ENCODE measurements around the gene MBD2. TPM values are rescaled to one million over a fixed set of nuclear protein-coding genes. Genes with fewer than 3 reads are reported as not detected.
"Not testable (repeated sequence)": the region's sequence is repeated elsewhere in the genome, so short reads cannot be mapped to it uniquely, and the experiment has no call there.

MBD2 gene
- total RNA-seq, 1 donor from 2014 or later = 111 TPM

GRCh38 chr18:54261894-54262293, 37.4 kb upstream of the MBD2 start:
- Histone ChIP-seq H3K9me3 (no peaks in the 10 kb centered on the region), H3K36me3 (no peaks in the 10 kb centered on the region), H3K27me3 (no peaks in the 10 kb centered on the region), H3K4me1 (no peaks in the 10 kb centered on the region), H3K4me3 (no peak overlapping the region), H3K27ac (no peak overlapping the region)
- intact Hi-C loops (cut with DNase I) = loop anchor here (10.0 kb wide), 1 partner anchor 117 kb away; no protein-coding TSS in a partner anchor
- DNase-seq (ENCODE audit: low spot score in 2 of 2) = no peak
- TF ChIP-seq, protein P1, sequence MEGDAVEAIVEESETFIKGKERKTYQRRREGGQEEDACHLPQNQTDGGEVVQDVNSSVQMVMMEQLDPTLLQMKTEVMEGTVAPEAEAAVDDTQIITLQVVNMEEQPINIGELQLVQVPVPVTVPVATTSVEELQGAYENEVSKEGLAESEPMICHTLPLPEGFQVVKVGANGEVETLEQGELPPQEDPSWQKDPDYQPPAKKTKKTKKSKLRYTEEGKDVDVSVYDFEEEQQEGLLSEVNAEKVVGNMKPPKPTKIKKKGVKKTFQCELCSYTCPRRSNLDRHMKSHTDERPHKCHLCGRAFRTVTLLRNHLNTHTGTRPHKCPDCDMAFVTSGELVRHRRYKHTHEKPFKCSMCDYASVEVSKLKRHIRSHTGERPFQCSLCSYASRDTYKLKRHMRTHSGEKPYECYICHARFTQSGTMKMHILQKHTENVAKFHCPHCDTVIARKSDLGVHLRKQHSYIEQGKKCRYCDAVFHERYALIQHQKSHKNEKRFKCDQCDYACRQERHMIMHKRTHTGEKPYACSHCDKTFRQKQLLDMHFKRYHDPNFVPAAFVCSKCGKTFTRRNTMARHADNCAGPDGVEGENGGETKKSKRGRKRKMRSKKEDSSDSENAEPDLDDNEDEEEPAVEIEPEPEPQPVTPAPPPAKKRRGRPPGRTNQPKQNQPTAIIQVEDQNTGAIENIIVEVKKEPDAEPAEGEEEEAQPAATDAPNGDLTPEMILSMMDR (IDR thresholded peaks at IDR 0.05) = no peak

DNA sequence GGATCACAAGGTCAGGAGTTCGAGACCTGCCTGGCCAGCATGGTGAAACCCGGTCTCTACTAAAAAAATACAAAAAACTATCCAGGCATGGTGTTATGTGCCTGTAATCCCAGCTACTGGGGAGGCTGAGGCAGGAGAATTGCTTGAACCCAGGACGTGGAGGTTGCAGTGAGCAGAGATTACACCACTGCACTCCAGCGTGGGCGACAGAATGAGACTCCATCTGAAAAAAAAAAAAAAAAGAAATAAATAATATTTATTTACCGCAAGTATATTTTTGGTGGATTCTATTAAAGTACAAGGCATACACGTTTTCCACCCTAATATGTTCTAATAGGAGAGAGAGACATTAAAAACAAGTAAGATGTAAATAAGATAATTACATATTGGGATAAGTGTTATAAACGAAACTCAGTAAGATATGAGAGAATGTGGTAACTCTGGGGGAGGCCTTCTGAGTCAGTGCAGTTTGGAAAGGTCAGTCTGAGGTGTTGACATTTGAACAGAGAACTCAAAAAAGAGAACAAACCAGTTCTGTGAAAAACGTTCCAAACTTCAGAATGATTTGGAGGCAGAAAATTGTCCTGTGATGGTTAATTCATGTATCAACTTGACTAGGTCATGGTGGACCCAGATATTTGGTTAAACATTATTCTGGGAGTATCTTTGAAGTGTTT, 36.1 kb upstream of the MBD2 start:
- no peaks in the 10 kb centered on the region for H3K36me3 ChIP-seq
- intact Hi-C loops (cut with DNase I) = loop anchor here (10.0 kb wide), 1 partner anchor 116 kb away; no protein-coding TSS in a partner anchor
- no peaks in the 10 kb centered on the region for H3K27me3 ChIP-seq
- no peaks in the 10 kb centered on the region for H3K9me3 ChIP-seq
- H3K4me1 ChIP-seq = peaks cover 0 to 6% of the 10 kb centered on the region in 2 donors
- TF ChIP-seq, protein P1 (IDR thresholded peaks at IDR 0.05) = no peak
- no peak overlapping the region for H3K27ac ChIP-seq
- no peak overlapping the region for H3K4me3 ChIP-seq
- no peak for DNase-seq (ENCODE audit: low spot score in 2 of 2)

DNA sequence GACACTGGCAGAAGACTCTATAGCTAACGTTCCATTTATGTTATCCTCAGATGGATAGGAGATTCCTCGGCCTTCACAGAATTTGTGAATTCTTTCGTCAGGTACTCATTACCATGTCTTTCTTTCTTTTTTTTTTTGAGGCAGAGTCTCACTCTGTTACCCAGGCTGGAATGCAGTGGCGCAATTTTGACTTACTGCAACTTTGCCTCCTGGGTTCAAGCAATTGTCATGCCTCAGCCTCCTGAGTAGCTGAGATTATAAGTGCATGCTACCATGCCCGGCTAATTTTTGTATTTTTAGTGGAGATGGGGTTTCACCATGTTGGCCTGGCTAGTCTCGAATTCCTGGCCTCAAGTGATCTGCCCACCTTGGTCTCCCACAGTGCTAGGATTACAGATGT, 33.3 kb upstream of the MBD2 start:
- H3K9me3 ChIP-seq; intact Hi-C loops (cut with DNase I); H3K27ac ChIP-seq; H3K4me3 ChIP-seq; H3K4me1 ChIP-seq; H3K36me3 ChIP-seq; H3K27me3 ChIP-seq; DNase-seq (ENCODE audit: low spot score in 2 of 2): not testable (repeated sequence)

GRCh38 chr18:54257015-54257414, 32.5 kb upstream of the MBD2 start:
- H3K27ac ChIP-seq = peak overlapping the region in 1 of 2 donors; percentile 8
- no peak for DNase-seq (ENCODE audit: low spot score in 2 of 2)
- H3K36me3 ChIP-seq = no peaks in the 10 kb centered on the region
- no peaks in the 10 kb centered on the region for H3K27me3 ChIP-seq
- H3K4me3 ChIP-seq = no peak overlapping the region
- TF ChIP-seq, protein P1 (IDR thresholded peaks at IDR 0.05) = no peak
- H3K9me3 ChIP-seq = no peaks in the 10 kb centered on the region
- intact Hi-C loops (cut with DNase I) = no loop called here
- peaks cover 0 to 8% of the 10 kb centered on the region in 2 donors for H3K4me1 ChIP-seq

GRCh38 chr18:54255141-54255540, 30.7 kb upstream of the MBD2 start:
- H3K27ac ChIP-seq = no peak overlapping the region
- H3K4me1 ChIP-seq = peaks cover 0 to 19% of the 10 kb centered on the region in 2 donors
- TF ChIP-seq, protein P1 (IDR thresholded peaks at IDR 0.05) = no peak
- H3K4me3 ChIP-seq = no peak overlapping the region
- intact Hi-C loops (cut with DNase I) = no loop called here
- no peaks in the 10 kb centered on the region for H3K27me3 ChIP-seq
- DNase-seq (ENCODE audit: low spot score in 2 of 2) = no peak
- no peaks in the 10 kb centered on the region for H3K9me3 ChIP-seq
- H3K36me3 ChIP-seq = no peaks in the 10 kb centered on the region

DNA sequence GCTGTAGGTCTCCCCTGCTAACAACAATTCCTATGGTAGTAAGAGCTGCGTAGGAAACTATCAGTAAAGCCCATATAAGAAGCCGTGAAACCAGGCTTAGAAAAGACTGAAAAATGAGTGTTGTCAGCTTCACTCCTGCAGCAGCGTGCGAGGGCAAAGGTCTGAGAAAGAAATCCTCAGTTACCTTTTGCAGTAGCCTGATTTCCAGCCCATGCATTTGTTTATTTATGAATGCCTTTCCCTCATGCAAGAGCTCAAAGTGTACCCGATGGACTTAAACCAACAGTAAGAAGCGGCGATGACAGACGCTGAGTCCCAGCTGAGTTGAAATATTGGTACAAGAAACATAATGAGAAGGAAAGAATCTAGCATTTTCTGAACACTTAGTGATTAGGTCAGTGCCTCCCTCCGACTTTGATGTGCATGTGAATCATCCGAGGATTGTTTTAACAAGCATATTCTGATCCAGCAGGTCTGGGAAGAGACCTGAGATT, 29.8 kb upstream of the MBD2 start:
- Histone ChIP-seq H3K4me1 (peaks cover 0 to 19% of the 10 kb centered on the region in 2 donors), H3K36me3 (no peaks in the 10 kb centered on the region), H3K4me3 (peak overlapping the region in 1 of 2 donors; percentile 9), H3K27ac (no peak overlapping the region), H3K27me3 (no peaks in the 10 kb centered on the region), H3K9me3 (no peaks in the 10 kb centered on the region)
- no peak for DNase-seq (ENCODE audit: low spot score in 2 of 2)
- TF ChIP-seq, protein P1 (IDR thresholded peaks at IDR 0.05) = no peak
- intact Hi-C loops (cut with DNase I) = no loop called here

Measured in ascending aorta (tissue), 2 donors.